Raji (cell line): ENCODE measurements around the gene SUGCT.

Source experiments
- POLR2A ChIP-seq: IDR thresholded peaks from 2 replicates; pipeline ENCODE4 v1.6.1; 2011; ENCODE audit warnings: low read depth, low read length, control low read depth; ENCODE audit not compliant: insufficient read depth

The SUGCT gene

DNA sequence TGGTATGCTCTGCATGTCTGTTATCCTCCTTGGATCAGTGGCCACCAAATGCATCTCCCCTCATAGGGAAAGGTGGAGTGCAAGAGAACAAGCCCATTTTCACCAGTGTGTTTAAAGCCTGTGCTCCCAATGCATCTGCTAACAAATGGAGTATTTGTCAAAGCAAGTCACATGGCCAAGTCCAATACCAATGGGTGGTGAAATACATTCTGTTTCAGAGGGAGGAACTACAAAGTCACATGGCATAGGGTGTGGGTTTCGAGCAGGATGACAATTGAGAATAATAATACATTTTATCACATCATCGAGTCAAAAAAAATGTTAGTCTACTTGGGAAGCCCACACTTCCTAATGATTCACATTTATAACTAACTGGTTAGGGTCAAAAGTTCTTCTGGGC lies 62.7 kb downstream of the SUGCT start:
- no peak for TF ChIP-seq POLR2A

DNA sequence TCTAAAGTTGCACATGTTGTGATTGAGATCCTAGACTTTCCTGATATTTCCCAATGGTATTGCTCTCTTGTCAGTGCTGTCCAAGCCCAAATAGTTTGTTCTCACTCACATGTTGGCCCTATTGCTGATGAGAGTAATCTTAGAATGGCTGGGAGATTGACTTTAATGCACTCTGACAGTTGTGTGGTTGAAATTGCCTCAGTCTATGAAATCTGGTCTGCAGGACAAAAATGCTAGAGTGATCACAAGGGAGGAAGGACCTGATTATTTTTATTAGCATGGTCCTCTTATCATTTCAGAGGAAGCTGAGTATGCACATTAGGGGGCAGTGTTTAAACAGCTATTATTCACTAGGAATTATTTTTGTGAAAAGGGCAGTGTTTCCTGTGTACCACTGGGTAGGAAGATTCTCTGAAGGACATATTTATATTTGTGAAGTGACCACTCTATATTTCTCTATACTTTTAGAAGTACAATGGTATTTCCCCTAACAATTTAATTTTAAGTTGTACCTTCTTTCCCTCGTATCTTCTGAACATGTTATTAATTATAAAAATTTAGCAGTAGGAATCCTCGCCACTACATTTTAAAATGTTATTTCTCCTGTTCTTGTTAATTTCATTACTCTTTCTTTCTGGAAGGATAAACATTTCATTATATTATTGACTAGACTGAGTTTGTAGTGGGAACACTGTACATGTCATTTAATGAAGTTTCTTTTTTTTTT lies 64.4 kb downstream of the SUGCT start:
- no peak for TF ChIP-seq POLR2A

DNA sequence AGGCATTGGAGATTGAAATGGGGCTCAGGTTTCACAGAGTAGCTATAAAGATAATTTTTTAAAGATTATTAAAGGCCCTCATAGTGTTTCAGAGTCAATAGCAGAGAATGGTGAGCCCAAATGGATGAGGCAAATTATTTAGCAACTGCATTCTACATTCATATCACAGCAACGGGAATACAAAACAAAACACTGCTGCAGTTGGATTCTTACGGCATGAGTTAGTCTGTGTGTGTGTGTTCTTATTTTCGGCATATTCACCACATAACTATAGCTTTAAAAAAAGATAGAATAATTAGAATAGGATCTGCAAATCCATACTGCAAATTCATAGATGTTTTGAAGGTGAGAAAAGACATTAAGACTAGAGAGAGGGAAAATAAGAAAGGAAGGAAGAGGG lies 66.0 kb downstream of the SUGCT start:
- no peak for TF ChIP-seq POLR2A

DNA sequence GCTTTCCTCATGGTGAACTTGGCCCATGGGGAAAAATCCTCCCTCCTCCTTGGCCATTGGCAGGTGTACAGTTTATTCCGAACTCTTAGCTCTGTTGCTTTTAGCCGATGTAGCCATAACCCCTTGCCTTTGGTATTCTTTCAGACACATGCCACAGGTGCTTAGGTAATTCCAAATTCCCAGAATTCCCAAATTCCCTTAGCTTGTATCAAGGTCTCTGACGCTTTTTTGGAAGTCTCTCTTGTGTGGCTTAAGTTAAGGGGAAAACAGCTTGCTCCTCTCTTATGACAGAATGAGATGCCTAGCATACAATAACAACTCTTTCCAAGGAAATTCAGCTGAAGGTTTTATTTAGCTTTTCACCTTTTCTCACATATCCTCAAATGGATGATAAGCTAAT lies 68.0 kb downstream of the SUGCT start:
- TF ChIP-seq POLR2A = no peak

DNA sequence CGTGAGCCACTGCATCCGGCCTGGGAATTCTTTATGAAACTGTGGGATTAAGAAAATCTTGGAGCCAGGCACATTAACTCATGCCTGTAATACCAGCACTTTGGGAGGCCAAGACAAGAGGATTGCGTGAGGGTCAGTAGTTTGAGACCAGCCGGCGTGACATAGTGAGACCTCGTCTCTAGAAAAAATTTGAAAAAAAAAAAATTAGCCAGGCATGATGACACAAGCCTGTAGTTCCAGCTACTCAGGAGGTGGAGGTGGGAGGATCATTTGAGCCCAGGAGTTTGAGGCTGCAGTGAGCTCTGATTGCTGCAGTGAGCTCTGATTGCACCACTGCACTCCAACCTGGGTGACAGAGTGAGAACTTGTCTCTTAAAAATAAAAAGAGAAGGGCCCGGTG lies 69.8 kb downstream of the SUGCT start:
- TF ChIP-seq POLR2A = no peak

DNA sequence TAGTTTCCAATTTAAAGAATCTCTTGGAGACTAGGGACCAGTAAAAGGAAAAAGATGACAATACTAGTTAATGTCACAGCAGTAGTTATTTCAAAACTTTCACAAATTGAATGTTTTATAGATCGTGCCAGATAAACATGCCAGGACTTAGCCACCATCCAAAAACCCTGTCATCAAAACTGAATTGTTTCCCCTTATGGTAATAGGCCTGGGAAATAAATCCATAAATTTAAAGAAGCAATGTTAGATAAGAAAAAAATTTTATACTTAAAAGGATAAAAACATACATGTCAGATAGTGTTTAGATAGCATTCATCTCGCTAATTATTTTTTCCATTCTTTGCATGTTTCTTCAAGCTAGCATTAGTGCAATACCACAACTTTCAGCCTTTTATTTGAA lies 71.2 kb downstream of the SUGCT start:
- no peak for TF ChIP-seq POLR2A

DNA sequence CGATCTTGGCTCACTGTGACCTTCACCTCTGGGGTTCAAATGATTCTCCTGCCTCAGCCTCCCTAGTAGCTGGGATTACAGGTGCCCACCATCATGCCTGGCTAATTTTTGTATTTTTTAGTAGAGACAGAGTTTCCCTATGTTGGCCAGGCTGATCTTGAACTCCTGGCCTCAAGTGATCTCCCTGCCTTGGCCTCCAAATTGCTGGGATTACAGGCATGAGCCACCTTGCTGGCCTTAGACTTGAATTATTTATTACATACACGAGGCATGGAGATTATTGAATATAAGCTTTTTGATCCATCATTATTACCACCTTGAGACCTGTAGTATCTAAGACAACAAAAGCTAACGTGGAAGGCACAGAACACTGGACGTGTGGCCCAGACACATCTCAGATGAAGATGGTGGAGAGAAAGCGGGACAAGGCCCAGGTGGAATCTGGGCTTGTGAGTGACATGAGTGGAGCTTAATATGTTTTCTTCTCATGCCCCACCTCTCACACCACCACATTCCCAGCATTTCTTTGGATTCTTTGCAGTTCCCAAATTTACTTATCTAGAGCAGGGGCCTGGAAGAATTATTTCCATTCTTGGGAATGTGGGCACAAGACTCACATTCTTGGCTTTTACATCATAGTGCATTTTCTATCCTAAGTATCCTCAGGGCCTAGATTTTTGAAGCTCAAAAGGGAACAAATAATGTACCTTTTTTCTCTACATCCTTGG lies 76.6 kb downstream of the SUGCT start:
- no peak for TF ChIP-seq POLR2A

DNA sequence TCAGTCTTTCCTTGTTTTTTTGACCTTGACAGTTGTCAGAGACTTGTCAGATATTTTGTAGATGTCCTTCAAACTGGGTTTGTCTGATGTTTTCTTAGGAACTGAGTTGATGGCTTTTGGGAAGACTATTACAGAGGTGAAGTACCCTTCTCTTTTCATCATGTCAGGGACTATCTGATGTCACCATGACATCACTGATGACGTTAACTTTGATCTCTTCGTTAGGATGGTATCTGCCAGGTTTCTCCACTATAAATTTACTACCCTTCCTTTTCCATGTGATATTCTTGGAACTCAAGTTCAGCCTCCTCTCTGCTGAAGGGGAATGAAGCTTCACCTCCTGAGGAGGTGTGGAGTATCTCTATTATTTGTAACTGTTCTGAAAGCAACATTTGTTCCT lies 78.5 kb downstream of the SUGCT start:
- no peak for TF ChIP-seq POLR2A

DNA sequence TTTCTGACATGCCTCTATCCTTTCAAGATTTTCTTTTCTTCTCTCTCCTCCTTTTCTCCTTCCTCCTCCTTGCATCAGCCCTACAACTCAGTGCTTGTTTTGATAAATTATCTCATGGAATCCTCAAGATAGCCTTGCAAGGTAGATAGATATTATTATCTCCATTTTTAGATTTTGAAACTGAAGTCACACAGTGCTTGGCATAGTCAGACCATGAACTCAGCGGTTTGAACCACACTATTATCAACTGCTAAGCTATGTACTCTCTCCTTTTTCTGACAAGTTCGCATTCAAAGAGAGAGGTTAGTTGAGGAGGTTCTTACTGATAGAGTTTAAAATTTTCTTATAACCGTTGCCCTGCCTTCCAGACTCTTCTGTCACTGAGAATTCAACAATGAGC lies 79.1 kb downstream of the SUGCT start:
- TF ChIP-seq POLR2A = no peak

DNA sequence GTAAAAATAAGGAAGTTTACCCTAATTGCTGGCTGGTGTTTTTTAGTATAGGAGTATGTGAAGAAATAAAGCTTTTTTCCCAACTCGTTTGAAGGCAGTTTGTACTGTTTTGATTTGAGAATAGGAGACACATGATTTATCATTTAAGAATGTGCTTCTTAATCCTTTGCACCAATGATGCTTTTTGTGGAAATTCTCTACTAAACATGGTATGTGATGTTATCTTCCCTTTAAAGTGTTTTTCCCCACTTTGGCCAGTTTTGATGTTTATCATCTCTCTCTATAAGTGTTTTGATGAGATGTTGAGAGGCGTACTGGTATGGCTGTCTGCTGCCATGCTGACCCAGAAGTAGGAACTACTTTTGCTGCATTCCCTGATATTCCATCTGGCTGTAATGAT lies 85.1 kb downstream of the SUGCT start:
- TF ChIP-seq POLR2A = no peak

DNA sequence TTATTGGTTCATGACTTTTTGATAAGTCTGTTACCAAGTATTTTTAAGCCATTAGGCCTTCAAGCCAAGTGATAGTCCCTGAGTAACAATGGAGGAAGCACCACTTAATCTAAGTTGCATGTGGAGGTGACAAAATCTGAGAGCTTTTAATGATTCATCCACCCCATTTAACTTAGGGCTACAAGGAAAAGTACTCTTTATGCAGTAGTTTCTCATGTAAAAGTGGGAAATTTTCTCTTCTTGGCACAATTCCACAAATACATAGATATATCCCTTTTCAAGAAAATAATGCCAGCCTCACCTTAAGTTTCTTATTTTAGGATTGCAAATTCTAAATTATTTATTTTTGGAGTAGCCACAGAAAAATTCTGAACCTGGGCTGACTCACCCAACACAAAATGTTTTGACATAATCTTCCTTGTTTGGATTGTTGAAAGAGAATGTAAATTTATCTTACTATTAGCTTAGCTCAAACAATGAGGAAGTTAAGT lies 85.7 kb downstream of the SUGCT start:
- TF ChIP-seq POLR2A = no peak

DNA sequence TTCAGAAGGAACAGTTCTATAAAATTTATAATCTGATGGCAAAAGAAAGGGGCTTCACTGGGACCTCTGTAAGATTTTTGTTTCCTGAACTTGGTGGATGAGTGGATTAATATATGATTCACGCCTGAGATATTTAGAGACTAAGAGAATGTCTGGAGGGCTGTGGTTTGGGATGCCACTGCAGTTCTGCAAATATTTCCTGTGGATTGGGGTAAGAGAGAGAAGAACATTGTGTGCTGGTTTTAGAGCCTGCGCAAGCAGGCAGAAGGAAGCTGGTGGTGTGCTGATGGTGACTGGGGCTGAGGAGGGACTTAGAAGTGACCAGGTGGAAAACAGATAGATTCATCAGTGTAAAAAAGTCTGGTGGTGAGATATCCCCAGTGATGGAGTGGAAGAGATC lies 87.0 kb downstream of the SUGCT start:
- no peak for TF ChIP-seq POLR2A

DNA sequence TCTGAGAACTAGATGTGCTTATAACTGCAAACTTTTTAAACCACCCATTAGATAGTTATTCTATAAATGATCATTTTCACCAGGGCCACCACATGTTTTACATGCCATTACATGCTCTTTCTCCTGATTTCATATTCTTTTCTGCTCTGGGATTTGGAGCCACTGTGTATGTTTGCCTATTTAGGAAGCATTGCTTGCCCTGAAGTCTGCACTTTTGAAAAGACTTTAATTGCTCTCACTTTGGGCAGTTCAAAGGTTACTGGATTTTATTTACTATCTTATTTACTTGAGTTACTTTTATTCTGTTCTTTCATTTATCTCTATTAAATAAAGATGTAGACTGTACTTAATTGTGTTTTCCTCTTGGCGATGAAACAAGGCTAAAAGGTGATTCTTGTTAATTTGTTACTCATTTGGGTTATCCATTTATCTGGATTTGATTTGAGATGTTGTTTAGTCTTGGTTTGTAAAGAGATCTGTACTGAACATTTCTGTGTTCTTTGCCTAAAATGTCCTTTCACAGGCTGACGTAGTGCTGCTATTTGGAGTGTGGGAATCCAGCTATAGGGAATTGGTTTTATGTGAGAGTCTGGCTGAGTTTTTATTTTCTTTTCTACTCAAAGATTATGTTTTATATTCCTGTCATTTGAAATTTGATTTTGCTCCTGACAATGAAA lies 88.8 kb downstream of the SUGCT start:
- no peak for TF ChIP-seq POLR2A

DNA sequence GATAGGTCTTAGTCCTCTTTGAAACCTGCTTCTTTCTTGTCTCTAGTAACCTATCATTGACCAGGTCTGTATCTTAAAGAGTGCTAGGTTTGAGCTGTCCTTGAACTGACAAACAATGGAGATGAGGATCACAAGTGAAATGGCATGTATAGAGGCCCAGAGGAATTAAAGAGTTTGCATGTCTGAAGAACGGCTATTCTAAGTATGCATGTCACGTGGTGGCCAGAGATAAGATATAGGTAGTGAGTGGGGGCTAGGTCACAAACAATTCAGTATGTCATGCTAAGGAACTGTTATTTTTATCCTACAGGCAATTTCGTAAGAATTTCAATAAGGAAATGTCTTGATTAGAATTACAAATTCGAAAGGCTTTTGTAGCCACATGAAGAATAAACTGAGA lies 95.3 kb downstream of the SUGCT start:
- TF ChIP-seq POLR2A = no peak

DNA sequence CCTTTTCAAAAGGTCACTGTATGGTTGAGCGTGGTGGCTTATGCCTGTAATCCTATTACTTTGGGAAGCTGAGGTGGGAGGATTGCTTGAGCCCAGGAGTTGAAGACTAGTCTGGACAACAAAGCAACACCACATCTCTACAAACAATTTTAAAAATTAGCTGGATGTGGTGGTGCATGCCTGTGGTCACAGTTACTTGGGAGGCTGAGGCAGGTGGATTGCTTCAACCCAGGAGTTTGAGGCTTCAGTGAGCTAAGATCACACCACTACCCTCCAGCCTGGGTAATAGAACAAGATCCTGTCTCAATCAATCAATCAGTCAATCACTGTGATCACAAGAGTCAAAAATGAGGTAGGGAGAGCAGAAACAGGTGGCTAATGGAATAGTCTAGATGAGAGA lies 97.0 kb downstream of the SUGCT start:
- no peak for TF ChIP-seq POLR2A
